Activated CD8-positive, alpha-beta memory T cell treated with anti-CD3 and anti-CD28 coated beads, Interleukin-2, amount 50 U/mL, for 24 hours (primary cell): ENCODE data around the gene PILRB.

Source experiments
- DNase-seq: peaks from one replicate; pipeline ENCODE4 v3.0.0-alpha.2; 2020; ENCODE audit errors: extremely low read depth

The PILRB gene

GRCh38 chr7:100407285-100408180, 49.6 kb downstream of the PILRB start:
- DNase-seq = no peak

GRCh38 chr7:100411101-100411500, 53.2 kb downstream of the PILRB start:
- DNase-seq = no peak

GRCh38 chr7:100413346-100413745, 55.4 kb downstream of the PILRB start:
- no peak for DNase-seq

- no peak for DNase-seq
These were observed 56.0 kb downstream of the PILRB start for GRCh38 chr7:100413889-100414288.

- DNase-seq = no peak
These were observed 57.5 kb downstream of the PILRB start for GRCh38 chr7:100415448-100415847.
